ENCODE results near the gene RPS3.
A peak's percentile ranks its signal among the peaks of the same experiment; 100 is the strongest.

DNA sequence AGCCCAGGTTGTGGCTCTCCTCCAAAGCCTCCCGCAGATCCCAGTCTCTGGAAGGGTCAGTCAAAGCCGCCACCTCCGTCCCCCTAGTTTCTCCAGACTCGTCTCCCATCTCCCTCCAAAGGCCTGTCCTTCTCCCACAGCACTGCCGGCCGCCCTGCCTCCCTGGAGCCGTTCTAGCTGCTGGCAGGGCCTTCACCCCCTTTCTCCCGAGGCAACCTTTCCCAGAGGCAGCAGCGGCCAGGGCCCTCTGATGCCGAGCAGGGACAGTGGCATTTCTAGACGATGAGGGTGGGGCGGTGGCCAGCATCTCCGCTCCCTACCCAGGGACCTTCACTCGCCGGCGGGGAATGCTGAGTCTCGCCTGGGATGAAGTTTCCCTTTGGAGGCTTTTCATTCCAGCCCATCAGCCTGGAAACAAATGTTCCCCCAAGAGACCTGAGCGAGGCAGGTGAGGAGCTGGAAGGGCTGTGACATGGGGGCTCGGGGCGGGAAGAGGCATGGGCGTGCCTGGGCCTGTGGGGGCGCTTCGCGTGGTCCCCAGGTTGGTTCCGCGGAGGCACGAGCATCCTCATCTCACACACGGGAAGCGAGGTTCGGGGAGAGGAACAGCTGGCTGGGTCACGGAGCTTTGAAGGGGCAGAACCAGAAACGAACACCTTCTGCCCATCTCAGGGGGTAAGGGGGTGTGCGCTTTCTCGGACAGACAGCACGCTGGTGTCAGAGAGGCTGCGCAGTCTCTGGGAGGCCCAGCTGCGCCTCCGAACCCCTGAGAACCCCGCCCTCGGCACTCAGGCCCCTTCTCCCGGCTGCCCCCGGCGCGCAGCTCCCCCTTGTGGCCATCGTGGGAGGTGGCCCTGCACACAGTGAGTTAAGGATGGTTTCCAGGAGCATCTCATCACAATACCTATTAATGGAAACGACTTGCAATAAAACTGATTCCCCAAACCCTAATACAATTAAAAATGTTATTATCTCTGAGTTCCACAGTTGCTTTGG, 51.8 kb downstream of the RPS3 start:
- TF ChIP-seq, protein P1, sequence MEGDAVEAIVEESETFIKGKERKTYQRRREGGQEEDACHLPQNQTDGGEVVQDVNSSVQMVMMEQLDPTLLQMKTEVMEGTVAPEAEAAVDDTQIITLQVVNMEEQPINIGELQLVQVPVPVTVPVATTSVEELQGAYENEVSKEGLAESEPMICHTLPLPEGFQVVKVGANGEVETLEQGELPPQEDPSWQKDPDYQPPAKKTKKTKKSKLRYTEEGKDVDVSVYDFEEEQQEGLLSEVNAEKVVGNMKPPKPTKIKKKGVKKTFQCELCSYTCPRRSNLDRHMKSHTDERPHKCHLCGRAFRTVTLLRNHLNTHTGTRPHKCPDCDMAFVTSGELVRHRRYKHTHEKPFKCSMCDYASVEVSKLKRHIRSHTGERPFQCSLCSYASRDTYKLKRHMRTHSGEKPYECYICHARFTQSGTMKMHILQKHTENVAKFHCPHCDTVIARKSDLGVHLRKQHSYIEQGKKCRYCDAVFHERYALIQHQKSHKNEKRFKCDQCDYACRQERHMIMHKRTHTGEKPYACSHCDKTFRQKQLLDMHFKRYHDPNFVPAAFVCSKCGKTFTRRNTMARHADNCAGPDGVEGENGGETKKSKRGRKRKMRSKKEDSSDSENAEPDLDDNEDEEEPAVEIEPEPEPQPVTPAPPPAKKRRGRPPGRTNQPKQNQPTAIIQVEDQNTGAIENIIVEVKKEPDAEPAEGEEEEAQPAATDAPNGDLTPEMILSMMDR (IDR thresholded peaks at IDR 0.05; ENCODE audit: poor library complexity), result peak; percentile 45
- TF ChIP-seq EZH2 (IDR thresholded peaks at IDR 0.05; ENCODE audit: borderline replicate concordance) (no peak), EZH2phosphoT487 (IDR thresholded peaks at IDR 0.05; ENCODE audit: low read depth, severe bottlenecking, unreplicated experiment) (no peak)

Measured in hepatocyte (in vitro differentiated cells).